GM13976 (cell line): ENCODE data around the gene SMG7.

ENCODE experiments used
- DNase-seq: peaks from one replicate; pipeline ENCODE4 v3.0.0; 2012; ENCODE audit warnings: low spot score
- CTCF ChIP-seq: IDR thresholded peaks from 2 replicates; pipeline ENCODE4 v1.5.1; 2012; ENCODE audit warnings: borderline replicate concordance, mild to moderate bottlenecking; ENCODE audit not compliant: insufficient read depth; ENCODE audit errors: extremely low read depth, missing control alignments, control extremely low read depth
- in situ Hi-C: fragments of 300-500 bp; cut with MboI; formaldehyde crosslinking; loops from one replicate; pipeline ENCODE4 v1.12.0; 2022; ENCODE audit warnings: low sequenced_read_pairs, mixed read lengths, inconsistent platforms; ENCODE audit not compliant: unreplicated experiment

SMG7 gene

GRCh38 chr1:183505454-183506089, 33.3 kb downstream of the SMG7 start:
- no peak for DNase-seq
- TF ChIP-seq CTCF, result no peak
- in situ Hi-C loops, result no loop called here

GRCh38 chr1:183506561-183506960, 34.3 kb downstream of the SMG7 start:
- in situ Hi-C loops, result no loop called here

GRCh38 chr1:183508694-183509093, 36.4 kb downstream of the SMG7 start:
- no peak for DNase-seq
- TF ChIP-seq CTCF, result no peak
- in situ Hi-C loops, result no loop called here

More at GRCh38 chr1:183506561-183506960, 34.3 kb downstream of the SMG7 start:
- DNase-seq, result no peak
- TF ChIP-seq CTCF, result no peak

- TF ChIP-seq CTCF, result no peak
- in situ Hi-C loops, result no loop called here
- no peak for DNase-seq
Measured at GRCh38 chr1:183512450-183512849, 40.2 kb downstream of the SMG7 start.

- DNase-seq, result no peak
- in situ Hi-C loops, result no loop called here
- no peak for TF ChIP-seq CTCF
Measured at GRCh38 chr1:183514235-183514634, 41.9 kb downstream of the SMG7 start.

- in situ Hi-C loops, result no loop called here
- no peak for TF ChIP-seq CTCF
- no peak for DNase-seq
Measured at GRCh38 chr1:183515002-183515689, 42.8 kb downstream of the SMG7 start.
